ENCODE results near the gene SLC1A3. TPM values are rescaled to one million over a fixed set of nuclear protein-coding genes. Genes with fewer than 3 reads are reported as not detected.
A peak's percentile ranks its signal among the peaks of the same experiment; 100 is the strongest.

The SLC1A3 gene
- total RNA-seq, 1 donor from 2014 or later: 43.5 TPM

GRCh38 chr5:36724467-36725332, 118.3 kb downstream of the SLC1A3 start:
- peak; percentile 90 for ATAC-seq
- Histone ChIP-seq H3K27ac (peak overlapping the region; percentile 67), H3K9me3 (no peaks in the 10 kb centered on the region), H3K27me3 (no peaks in the 10 kb centered on the region), H3K4me3 (no peak overlapping the region), H3K4me1 (no peaks in the 10 kb centered on the region), H3K36me3 (no peaks in the 10 kb centered on the region)
- DNase-seq: peak; percentile 82
- TF ChIP-seq CTCF (IDR thresholded peaks at IDR 0.05): no peak
- intact Hi-C loops (cut with DNase I): no loop called here

GRCh38 chr5:36726317-36726716, 119.9 kb downstream of the SLC1A3 start:
- no peaks in the 10 kb centered on the region for H3K27me3 ChIP-seq
- H3K4me1 ChIP-seq: no peaks in the 10 kb centered on the region
- H3K27ac ChIP-seq: no peak overlapping the region
- H3K9me3 ChIP-seq: no peaks in the 10 kb centered on the region
- no peak for TF ChIP-seq CTCF (IDR thresholded peaks at IDR 0.05)
- DNase-seq (no peak), ATAC-seq (no peak)
- H3K4me3 ChIP-seq: no peak overlapping the region
- H3K36me3 ChIP-seq: no peaks in the 10 kb centered on the region
- intact Hi-C loops (cut with DNase I): no loop called here

GRCh38 chr5:36726767-36727166, 120.4 kb downstream of the SLC1A3 start:
- no peak for TF ChIP-seq CTCF (IDR thresholded peaks at IDR 0.05)
- H3K27ac ChIP-seq: no peak overlapping the region
- H3K27me3 ChIP-seq: no peaks in the 10 kb centered on the region
- H3K36me3 ChIP-seq: no peaks in the 10 kb centered on the region
- no peak overlapping the region for H3K4me3 ChIP-seq
- no peaks in the 10 kb centered on the region for H3K4me1 ChIP-seq
- ATAC-seq (no peak), DNase-seq (no peak)
- intact Hi-C loops (cut with DNase I): no loop called here
- no peaks in the 10 kb centered on the region for H3K9me3 ChIP-seq

- ATAC-seq: peak; percentile 63
Observed at GRCh38 chr5:36728697-36729543, 122.5 kb downstream of the SLC1A3 start.

More at GRCh38 chr5:36728697-36729543, 122.5 kb downstream of the SLC1A3 start:
- Histone ChIP-seq H3K4me3 (no peak overlapping the region), H3K36me3 (no peaks in the 10 kb centered on the region), H3K4me1 (no peaks in the 10 kb centered on the region), H3K27ac (no peak overlapping the region), H3K27me3 (no peaks in the 10 kb centered on the region), H3K9me3 (no peaks in the 10 kb centered on the region)
- peak; percentile 75 for TF ChIP-seq CTCF (IDR thresholded peaks at IDR 0.05)
- DNase-seq: no peak
- intact Hi-C loops (cut with DNase I): no loop called here

Data from upper lobe of right lung (tissue), 1 donor.